ENCODE data around the gene PNISR.

PNISR gene

GRCh38 chr6:99362678-99363268, 62.3 kb downstream of the PNISR start:
- Histone ChIP-seq H3K4me1 (no peaks in the 10 kb centered on the region), H3K4me3 (no peak overlapping the region), H3K9me3 (no peaks in the 10 kb centered on the region), H3K27ac (no peak overlapping the region), H3K36me3 (no peaks in the 10 kb centered on the region), H3K27me3 (no peaks in the 10 kb centered on the region)
- no peak for DNase-seq
- TF ChIP-seq CTCF (IDR thresholded peaks at IDR 0.05): no peak
- intact Hi-C loops (cut with DNase I; ENCODE audit: low total_unique reads): no loop called here

GRCh38 chr6:99359800-99360199, 65.3 kb downstream of the PNISR start:
- Histone ChIP-seq H3K4me3 (no peak overlapping the region), H3K27me3 (peaks cover 0 to 4% of the 10 kb centered on the region in 2 donors), H3K36me3 (no peaks in the 10 kb centered on the region), H3K4me1 (no peaks in the 10 kb centered on the region), H3K9me3 (no peaks in the 10 kb centered on the region), H3K27ac (no peak overlapping the region)
- DNase-seq: no peak
- intact Hi-C loops (cut with DNase I; ENCODE audit: low total_unique reads): no loop called here
- no peak for TF ChIP-seq CTCF (IDR thresholded peaks at IDR 0.05)

- H3K27ac ChIP-seq: no peak overlapping the region
- no peaks in the 10 kb centered on the region for H3K4me1 ChIP-seq
- H3K9me3 ChIP-seq: no peaks in the 10 kb centered on the region
- intact Hi-C loops (cut with DNase I; ENCODE audit: low total_unique reads): no loop called here
- no peaks in the 10 kb centered on the region for H3K36me3 ChIP-seq
- DNase-seq: no peak
- H3K4me3 ChIP-seq: no peak overlapping the region
- peaks cover 0 to 7% of the 10 kb centered on the region in 2 donors for H3K27me3 ChIP-seq
- TF ChIP-seq CTCF (IDR thresholded peaks at IDR 0.05): no peak
Measured at GRCh38 chr6:99356641-99357040, 68.5 kb downstream of the PNISR start.

GRCh38 chr6:99354983-99355382, 70.1 kb downstream of the PNISR start:
- H3K27me3 ChIP-seq: peaks cover 0 to 7% of the 10 kb centered on the region in 2 donors
- H3K9me3 ChIP-seq: no peaks in the 10 kb centered on the region
- DNase-seq: no peak
- peaks cover 0 to 8% (median 2%) of the 10 kb centered on the region in 4 donors for H3K4me1 ChIP-seq
- no peak for TF ChIP-seq CTCF (IDR thresholded peaks at IDR 0.05)
- no peaks in the 10 kb centered on the region for H3K36me3 ChIP-seq
- intact Hi-C loops (cut with DNase I; ENCODE audit: low total_unique reads): no loop called here
- no peak overlapping the region for H3K27ac ChIP-seq
- no peak overlapping the region for H3K4me3 ChIP-seq

- H3K4me1 ChIP-seq: peaks cover 0 to 22% (median 11%) of the 10 kb centered on the region in 4 donors
- no peak for TF ChIP-seq CTCF (IDR thresholded peaks at IDR 0.05)
- no peak for DNase-seq
- intact Hi-C loops (cut with DNase I; ENCODE audit: low total_unique reads): no loop called here
- no peaks in the 10 kb centered on the region for H3K36me3 ChIP-seq
- H3K4me3 ChIP-seq: no peak overlapping the region
- H3K27ac ChIP-seq: no peak overlapping the region
- H3K9me3 ChIP-seq: no peaks in the 10 kb centered on the region
- H3K27me3 ChIP-seq: peaks cover 0 to 7% of the 10 kb centered on the region in 2 donors
Measured at GRCh38 chr6:99353126-99353525, 72.0 kb downstream of the PNISR start.

GRCh38 chr6:99350573-99350972, 74.5 kb downstream of the PNISR start:
- H3K4me1 ChIP-seq: peaks cover 0 to 25% (median 11%) of the 10 kb centered on the region in 4 donors
- TF ChIP-seq CTCF (IDR thresholded peaks at IDR 0.05): no peak
- H3K4me3 ChIP-seq: peak overlapping the region in 1 of 2 donors; percentile 62
- intact Hi-C loops (cut with DNase I; ENCODE audit: low total_unique reads): no loop called here
- no peaks in the 10 kb centered on the region for H3K9me3 ChIP-seq
- H3K27me3 ChIP-seq: peaks cover 0 to 7% of the 10 kb centered on the region in 2 donors
- no peak for DNase-seq
- H3K36me3 ChIP-seq: no peaks in the 10 kb centered on the region
- no peak overlapping the region for H3K27ac ChIP-seq
